A549 (cell line): Measurements from ENCODE around the gene RBM14.

Experiments
- BHLHE40 ChIP-seq: IDR thresholded peaks from 2 replicates; pipeline ENCODE4 v1.6.1; 2012; ENCODE audit warnings: low read depth, low read length, inconsistent platforms
- CHD2 ChIP-seq: fragments of 150-350 bp; IDR thresholded peaks from 2 replicates; pipeline ENCODE4 v1.6.1; 2014; ENCODE audit warnings: low read length; ENCODE audit not compliant: partially characterized antibody
- CTCF ChIP-seq: fragments of >200 bp; sonication (Bioruptor Twin); formaldehyde crosslinking; IDR thresholded peaks from 3 replicates; pipeline ENCODE4 v1.5.1; 2016
- EP300 ChIP-seq, 2 experiments: fragments of >200 bp; sonication (Bioruptor Twin); formaldehyde crosslinking; IDR thresholded peaks; 2 replicates in 1 of 2; 3 replicates in 1 of 2; pipeline ENCODE4 v1.6.1; 2016 to 2017
- ESRRA ChIP-seq: fragments of 150-350 bp; IDR thresholded peaks from 2 replicates; pipeline ENCODE4 v1.6.1; 2014; ENCODE audit warnings: mild to moderate bottlenecking, low read length, borderline replicate concordance
- POLR2A ChIP-seq: IDR thresholded peaks from 2 replicates; pipeline ENCODE4 v1.6.1; 2012; ENCODE audit warnings: mild to moderate bottlenecking, low read length
- TP53 ChIP-seq: fragments of 250-450 bp; sonication (Bioruptor Pico); IDR thresholded peaks from 2 replicates; pipeline ENCODE4 v1.5.0; 2021; ENCODE audit warnings: mild to moderate bottlenecking, moderate library complexity
- USF2 ChIP-seq: fragments of 450-650 bp; IDR thresholded peaks from 2 replicates; pipeline ENCODE4 v1.6.1; 2014; ENCODE audit warnings: antibody characterized with exemption
- ZC3H11A ChIP-seq: fragments of 450-650 bp; IDR thresholded peaks from 2 replicates; pipeline ENCODE4 v1.6.1; 2014; ENCODE audit warnings: antibody characterized with exemption, mild to moderate bottlenecking
- ZNF302 ChIP-seq: fragments of 250-450 bp; sonication (Bioruptor Pico); IDR thresholded peaks from 2 replicates; pipeline ENCODE4 v1.9.0; 2021; ENCODE audit warnings: inconsistent platforms, mild to moderate bottlenecking, moderate library complexity
- TF ChIP-seq, protein P1 (sequence below): fragments of 150-350 bp; IDR thresholded peaks from 2 replicates; pipeline ENCODE4 v1.6.1; 2014; ENCODE audit warnings: low read depth, mild to moderate bottlenecking, low read length
- TF ChIP-seq, protein P2 (sequence below): fragments of 200-600 bp; sonication (generic); IDR thresholded peaks from 2 replicates; pipeline ENCODE4 v1.6.1; 2016; ENCODE audit warnings: antibody characterized with exemption, mild to moderate bottlenecking, moderate library complexity

DNA sequence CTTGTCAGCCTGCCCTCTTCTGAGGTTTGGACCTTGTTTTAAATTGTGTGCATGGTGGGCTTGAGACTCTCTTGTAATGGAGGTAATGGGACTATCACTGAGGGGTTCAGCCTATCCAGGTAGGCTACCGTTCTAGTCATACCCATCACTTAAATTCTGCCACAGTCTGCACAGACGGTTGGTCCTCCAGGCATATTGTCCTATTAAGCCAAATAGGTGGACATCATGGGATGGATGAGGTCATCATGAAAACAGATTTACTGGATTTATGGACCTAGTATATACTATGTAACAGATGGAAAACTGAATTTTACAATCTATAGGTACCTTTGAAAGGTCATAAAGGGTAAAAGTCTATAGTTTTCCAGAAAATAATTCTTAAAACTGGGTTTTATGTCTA, 12.9 kb downstream of the RBM14 start:
- TF ChIP-seq POLR2A (no peak), USF2 (no peak), CTCF (no peak), BHLHE40 (no peak), EP300 (IDR thresholded peaks at IDR 0.05) (no peak), CHD2 (no peak), ESRRA (no peak), TP53 (CRISPR knock-in tag) (no peak), ZNF302 (CRISPR knock-in tag) (no peak), ZC3H11A (no peak)
- TF ChIP-seq, protein P1, sequence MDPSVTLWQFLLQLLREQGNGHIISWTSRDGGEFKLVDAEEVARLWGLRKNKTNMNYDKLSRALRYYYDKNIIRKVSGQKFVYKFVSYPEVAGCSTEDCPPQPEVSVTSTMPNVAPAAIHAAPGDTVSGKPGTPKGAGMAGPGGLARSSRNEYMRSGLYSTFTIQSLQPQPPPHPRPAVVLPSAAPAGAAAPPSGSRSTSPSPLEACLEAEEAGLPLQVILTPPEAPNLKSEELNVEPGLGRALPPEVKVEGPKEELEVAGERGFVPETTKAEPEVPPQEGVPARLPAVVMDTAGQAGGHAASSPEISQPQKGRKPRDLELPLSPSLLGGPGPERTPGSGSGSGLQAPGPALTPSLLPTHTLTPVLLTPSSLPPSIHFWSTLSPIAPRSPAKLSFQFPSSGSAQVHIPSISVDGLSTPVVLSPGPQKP, result no peak
- TF ChIP-seq, protein P2, sequence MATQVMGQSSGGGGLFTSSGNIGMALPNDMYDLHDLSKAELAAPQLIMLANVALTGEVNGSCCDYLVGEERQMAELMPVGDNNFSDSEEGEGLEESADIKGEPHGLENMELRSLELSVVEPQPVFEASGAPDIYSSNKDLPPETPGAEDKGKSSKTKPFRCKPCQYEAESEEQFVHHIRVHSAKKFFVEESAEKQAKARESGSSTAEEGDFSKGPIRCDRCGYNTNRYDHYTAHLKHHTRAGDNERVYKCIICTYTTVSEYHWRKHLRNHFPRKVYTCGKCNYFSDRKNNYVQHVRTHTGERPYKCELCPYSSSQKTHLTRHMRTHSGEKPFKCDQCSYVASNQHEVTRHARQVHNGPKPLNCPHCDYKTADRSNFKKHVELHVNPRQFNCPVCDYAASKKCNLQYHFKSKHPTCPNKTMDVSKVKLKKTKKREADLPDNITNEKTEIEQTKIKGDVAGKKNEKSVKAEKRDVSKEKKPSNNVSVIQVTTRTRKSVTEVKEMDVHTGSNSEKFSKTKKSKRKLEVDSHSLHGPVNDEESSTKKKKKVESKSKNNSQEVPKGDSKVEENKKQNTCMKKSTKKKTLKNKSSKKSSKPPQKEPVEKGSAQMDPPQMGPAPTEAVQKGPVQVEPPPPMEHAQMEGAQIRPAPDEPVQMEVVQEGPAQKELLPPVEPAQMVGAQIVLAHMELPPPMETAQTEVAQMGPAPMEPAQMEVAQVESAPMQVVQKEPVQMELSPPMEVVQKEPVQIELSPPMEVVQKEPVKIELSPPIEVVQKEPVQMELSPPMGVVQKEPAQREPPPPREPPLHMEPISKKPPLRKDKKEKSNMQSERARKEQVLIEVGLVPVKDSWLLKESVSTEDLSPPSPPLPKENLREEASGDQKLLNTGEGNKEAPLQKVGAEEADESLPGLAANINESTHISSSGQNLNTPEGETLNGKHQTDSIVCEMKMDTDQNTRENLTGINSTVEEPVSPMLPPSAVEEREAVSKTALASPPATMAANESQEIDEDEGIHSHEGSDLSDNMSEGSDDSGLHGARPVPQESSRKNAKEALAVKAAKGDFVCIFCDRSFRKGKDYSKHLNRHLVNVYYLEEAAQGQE, result no peak
